ENCODE measurements around the gene NTRK3.

- TF ChIP-seq CTCF (IDR thresholded peaks at IDR 0.05) (no peak), POLR2A (IDR thresholded peaks at IDR 0.05) (no peak)
Measured at GRCh38 chr15:88239594-88239993, 16.9 kb downstream of the NTRK3 start.

All from thyroid gland (tissue), 4 donors.